ENCODE measurements around the gene CAMK4. TPM values are rescaled to one million over a fixed set of nuclear protein-coding genes. Genes with fewer than 3 reads are reported as not detected.

CAMK4 gene
- total and polyA plus RNA-seq, 2 of the 8 experiments (the other 6 are each of a cell fraction or from before 2014, with no cell fraction given): 1.8 to 8.3 TPM

DNA sequence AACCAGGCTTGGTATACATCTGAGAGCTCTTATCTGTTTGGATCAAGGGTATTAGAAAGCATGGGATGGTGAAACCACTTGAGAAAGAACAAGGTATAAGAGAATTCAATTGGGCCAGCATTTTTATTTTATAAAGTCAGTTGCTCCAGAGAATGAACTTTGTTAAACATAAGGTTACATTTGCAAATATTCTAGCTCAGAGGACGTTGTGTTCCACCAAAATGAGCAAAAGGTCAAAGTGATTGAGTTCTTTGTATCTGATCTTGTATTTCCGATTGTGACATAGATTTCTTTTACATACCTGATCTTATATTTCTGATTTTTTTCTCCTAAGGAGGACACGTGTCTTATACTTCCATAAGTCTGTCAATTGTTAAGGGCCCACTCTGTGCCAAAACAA lies 296.7 kb downstream of the CAMK4 start:
- no peak overlapping the region for H3K4me3 ChIP-seq (ENCODE audit: extremely low read depth in 1 of 4, insufficient read depth in 2 of 4, low read depth in 3 of 4, low read length in 4 of 4)
- 83% methylated on average over 3 of the region's 3 CpGs; no CpG with 5 or more reads in 1 of the 2 experiments for WGBS, 2 experiments (ENCODE audit: extremely low coverage in 1 of 2, insufficient coverage in 1 of 2, insufficient read length in 1 of 2, insufficient replicate concordance in 2 of 2, low coverage in 1 of 2, low lambda C conversion rate in 2 of 2, missing lambda C conversion rate in 1 of 2)
- H3K27ac ChIP-seq (ENCODE audit: low read depth, low read length): no peak overlapping the region
- H4K20me1 ChIP-seq (replicated peaks in 1 of 2; ENCODE audit: control insufficient read depth in 1 of 2, insufficient read depth in 2 of 2, low read length in 2 of 2): no peaks in the 10 kb centered on the region
- no peaks in the 10 kb centered on the region for H3K79me2 ChIP-seq (ENCODE audit: control insufficient read depth in 1 of 2, insufficient read depth in 2 of 2, low read length in 2 of 2)
- no peak overlapping the region for H4K91ac ChIP-seq (replicated peaks; ENCODE audit: insufficient read length, low read length)
- no peak overlapping the region for H4K5ac ChIP-seq (ENCODE audit: insufficient read length, low read depth, low read length)
- no peak for TF ChIP-seq SRF (IDR thresholded peaks at IDR 0.05; ENCODE audit: low read depth, low read length)
- TF ChIP-seq HDAC2 (IDR thresholded peaks at IDR 0.05; ENCODE audit: borderline replicate concordance in 1 of 2, low read depth in 2 of 2, low read length in 2 of 2): no peak
- no peak for TF ChIP-seq TEAD4 (IDR thresholded peaks at IDR 0.05; ENCODE audit: low read depth, low read length)
- TF ChIP-seq ASH2L (IDR thresholded peaks at IDR 0.05; ENCODE audit: low read length): no peak
- TF ChIP-seq EZH2 (IDR thresholded peaks at IDR 0.05; ENCODE audit: low read depth, low read length, severe bottlenecking): no peak
- no peak for TF ChIP-seq RBBP5 (IDR thresholded peaks at IDR 0.05; ENCODE audit: borderline replicate concordance, low read depth, low read length)
- no peak for DNase-seq (ENCODE audit: low read depth in 1 of 2, low spot score in 2 of 2)
- ChIA-PET CTCF (ENCODE audit: partially characterized antibody) (interaction anchor here (6.3 kb wide), 1 partner anchor 11 kb away, joined by 50 read pairs; no protein-coding TSS in a partner anchor), POLR2A (ENCODE audit: partially characterized antibody) (no interaction called here)
- no peak overlapping the region for H3K23ac ChIP-seq (ENCODE audit: insufficient read length)
- H2AK5ac ChIP-seq (ENCODE audit: low read depth, low read length): no peak overlapping the region
- no peak overlapping the region for H2BK5ac ChIP-seq (ENCODE audit: low read depth, low read length)
- H3K9ac ChIP-seq (replicated peaks in 1 of 4; ENCODE audit: extremely low read depth in 1 of 4, low read depth in 3 of 4, low read length in 3 of 4): no peak overlapping the region
- H4K8ac ChIP-seq (ENCODE audit: extremely low read depth, insufficient read depth, low read length): no peak overlapping the region
- no peak overlapping the region for H3K56ac ChIP-seq (replicated peaks; ENCODE audit: insufficient read length, low read depth, low read length)
- no peak overlapping the region for H3K14ac ChIP-seq (ENCODE audit: insufficient read length)
- no peak overlapping the region for H2BK20ac ChIP-seq (ENCODE audit: low read length)
- no peaks in the 10 kb centered on the region for H3K23me2 ChIP-seq (ENCODE audit: low read depth, low read length)
- FAIRE-seq: no peak
- no peaks in the 10 kb centered on the region for H3K79me1 ChIP-seq (ENCODE audit: low read depth, low read length)
- no peak overlapping the region for H2BK12ac ChIP-seq (ENCODE audit: low read depth, low read length)
- no peak overlapping the region for H3K4ac ChIP-seq (replicated peaks; ENCODE audit: insufficient read length, low read depth, low read length)
- no peaks in the 10 kb centered on the region for H3K27me3 ChIP-seq (replicated peaks in 1 of 4; ENCODE audit: control insufficient read depth in 3 of 4, extremely low read depth in 1 of 4, insufficient read depth in 3 of 4, low read length in 3 of 4)
- no peak overlapping the region for H2BK15ac ChIP-seq (ENCODE audit: low read length)
- H3K36me3 ChIP-seq (ENCODE audit: control insufficient read depth in 2 of 4, insufficient read depth in 4 of 4, low read length in 3 of 4): no peaks in the 10 kb centered on the region
- no peaks in the 10 kb centered on the region for H3K4me1 ChIP-seq (replicated peaks in 1 of 4; ENCODE audit: control insufficient read depth in 3 of 4, insufficient read depth in 4 of 4, low read length in 3 of 4)
- no peak overlapping the region for H2AFZ ChIP-seq (ENCODE audit: low read length)
- H3K9me3 ChIP-seq (ENCODE audit: insufficient read depth in 2 of 2, low read depth in 1 of 2, low read length in 1 of 2): no peaks in the 10 kb centered on the region
- H2BK120ac ChIP-seq (replicated peaks; ENCODE audit: low read depth, low read length): no peak overlapping the region
- no peak overlapping the region for H3K4me2 ChIP-seq (ENCODE audit: insufficient read depth in 1 of 2, low read depth in 2 of 2, low read length in 2 of 2)
- no peak overlapping the region for H3K18ac ChIP-seq (ENCODE audit: extremely low read depth, low read length)

Measured in H1 (cell line).